Measurements from ENCODE around the gene PLXNB2.

Gene PLXNB2

DNA sequence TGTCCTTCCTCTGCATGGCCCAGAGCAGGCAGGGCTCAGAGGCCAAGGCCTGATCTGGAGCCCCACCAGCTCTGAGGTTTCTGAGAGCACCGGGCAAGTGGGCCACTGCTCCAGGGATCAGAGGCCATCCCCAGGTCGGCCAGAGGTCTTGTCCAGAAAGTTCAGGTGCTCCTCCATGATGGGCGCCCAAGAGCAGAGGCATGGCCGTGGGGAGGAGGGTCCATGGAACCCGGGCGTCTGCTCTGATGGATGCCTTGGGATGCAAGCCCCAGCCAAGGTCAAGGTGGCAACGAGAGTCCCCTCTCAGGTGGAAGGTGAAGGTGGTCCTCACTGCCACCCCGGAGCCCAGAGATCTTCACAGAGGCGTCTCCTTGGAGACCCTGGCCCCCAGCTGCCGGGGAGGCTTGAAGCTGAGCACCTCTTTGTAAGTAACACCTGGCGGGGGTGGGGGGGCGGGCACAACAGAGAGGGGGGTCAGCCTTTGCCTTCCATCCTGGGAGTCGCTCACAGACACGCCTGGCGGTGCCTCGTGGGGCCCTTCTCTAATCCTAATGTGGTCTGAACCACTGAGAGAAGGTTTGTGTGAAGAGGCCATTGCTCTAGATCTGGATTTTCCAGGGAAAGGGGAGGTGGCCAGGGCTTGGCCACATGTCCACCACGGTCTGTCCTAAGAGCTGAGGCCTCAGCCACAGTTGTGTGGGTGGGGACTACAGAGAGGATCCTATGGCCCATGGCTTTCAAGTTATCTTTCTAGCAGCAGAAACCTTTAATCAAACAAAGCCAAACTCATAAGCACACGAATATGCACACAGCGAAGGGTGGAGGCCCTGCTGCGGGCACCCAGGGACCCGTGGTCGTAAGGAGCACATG lies 54.2 kb downstream of the PLXNB2 start:
- no peak for DNase-seq (ENCODE audit: low read depth in 3 of 3)

- no peak for DNase-seq (ENCODE audit: low read depth in 3 of 3)
Measured at GRCh38 chr22:50252082-50253045, 55.1 kb downstream of the PLXNB2 start.

DNA sequence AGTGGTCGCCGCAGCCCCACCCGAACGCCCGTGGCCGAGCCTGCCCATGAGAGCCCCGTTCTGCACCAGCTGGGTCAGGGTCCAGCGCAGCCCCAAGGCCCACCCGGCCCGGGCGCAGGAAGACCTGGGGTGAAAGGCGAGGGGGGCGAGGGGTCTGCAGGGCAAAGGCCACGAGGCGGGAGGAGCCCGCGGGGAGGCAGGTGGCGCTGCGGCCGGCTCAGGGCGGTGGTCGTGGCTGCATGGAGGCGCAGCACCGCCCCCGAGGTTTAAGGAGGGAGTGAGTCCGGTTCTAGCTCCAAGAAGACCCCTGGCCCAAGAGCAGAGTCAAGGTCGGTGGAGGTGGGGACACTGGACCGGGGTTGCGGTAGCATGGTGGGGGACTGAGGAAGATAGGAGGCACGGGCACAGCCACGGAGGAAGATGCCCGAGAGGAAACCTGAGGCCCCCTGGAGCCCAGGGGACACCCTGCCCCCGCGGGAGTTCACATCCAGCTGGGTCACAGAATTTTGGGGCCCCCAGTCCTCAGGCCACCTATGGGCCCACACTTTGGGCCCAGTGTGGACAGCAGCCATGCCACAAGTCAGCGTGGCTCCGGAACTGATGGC lies 55.9 kb downstream of the PLXNB2 start:
- no peak for DNase-seq (ENCODE audit: low read depth in 3 of 3)

DNA sequence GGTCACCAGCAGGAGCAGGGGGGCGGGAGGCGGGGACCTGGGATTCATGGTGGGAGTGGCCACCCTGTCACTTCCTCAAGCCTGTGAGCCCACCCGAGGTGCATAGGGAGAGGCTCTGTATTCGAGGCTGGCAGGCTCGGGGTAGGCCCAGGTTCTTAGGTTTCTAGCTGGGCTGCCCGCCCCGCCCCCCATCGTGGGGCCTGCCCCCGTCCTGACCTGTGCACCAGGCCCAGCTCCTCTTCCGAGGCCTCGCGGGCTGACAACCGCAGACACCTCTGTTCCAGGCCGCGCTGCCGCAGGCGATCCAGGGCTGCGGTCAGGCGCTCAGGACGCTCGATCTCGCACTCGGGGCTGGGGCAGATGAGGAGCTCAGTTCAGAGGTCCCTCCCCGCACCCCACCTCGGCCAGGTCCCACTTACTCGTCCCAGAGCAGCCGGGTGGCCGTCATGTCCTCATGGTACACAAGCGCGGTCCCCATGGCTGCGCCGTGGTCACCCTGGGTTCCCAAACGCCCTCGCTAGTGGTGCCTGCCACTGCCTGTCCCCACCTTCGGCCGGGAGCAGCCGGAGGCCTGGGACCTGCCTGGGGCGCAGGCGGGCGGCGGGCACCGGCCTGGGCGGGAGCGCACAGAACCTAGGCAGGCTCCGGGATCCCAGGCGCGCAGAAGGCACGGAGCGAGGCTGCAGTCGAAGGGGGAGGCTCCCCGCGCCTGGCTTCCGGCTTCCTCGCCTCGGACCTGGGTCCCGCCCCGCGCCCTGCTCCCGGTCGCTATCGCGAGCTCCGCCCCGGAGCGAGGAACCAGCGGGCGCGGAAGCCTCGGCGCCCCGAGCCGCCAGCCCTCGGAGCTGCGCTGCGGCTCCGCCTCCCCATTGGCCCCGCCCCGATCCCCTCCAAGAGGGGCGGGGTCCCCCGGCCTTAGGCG lies 56.6 kb downstream of the PLXNB2 start, which contains the start of gene HDAC10:
Gene HDAC10 (minus strand): TSS at position 711 of the 922 bp plus-strand sequence. CDS start 233 bp downstream, at position 478.
- DNase-seq (ENCODE audit: low read depth in 3 of 3), result peak in 2 of 3 donors; percentile 81 to 84

GRCh38 chr22:50250249-50250554 lies 57.2 kb downstream of the PLXNB2 start:
- DNase-seq (ENCODE audit: low read depth in 3 of 3), result no peak

- no peak for DNase-seq (ENCODE audit: low read depth in 3 of 3)
Measured at GRCh38 chr22:50249341-50250248, 57.9 kb downstream of the PLXNB2 start.

GRCh38 chr22:50248196-50249081 lies 59.0 kb downstream of the PLXNB2 start:
- no peak for DNase-seq (ENCODE audit: low read depth in 3 of 3)

DNA sequence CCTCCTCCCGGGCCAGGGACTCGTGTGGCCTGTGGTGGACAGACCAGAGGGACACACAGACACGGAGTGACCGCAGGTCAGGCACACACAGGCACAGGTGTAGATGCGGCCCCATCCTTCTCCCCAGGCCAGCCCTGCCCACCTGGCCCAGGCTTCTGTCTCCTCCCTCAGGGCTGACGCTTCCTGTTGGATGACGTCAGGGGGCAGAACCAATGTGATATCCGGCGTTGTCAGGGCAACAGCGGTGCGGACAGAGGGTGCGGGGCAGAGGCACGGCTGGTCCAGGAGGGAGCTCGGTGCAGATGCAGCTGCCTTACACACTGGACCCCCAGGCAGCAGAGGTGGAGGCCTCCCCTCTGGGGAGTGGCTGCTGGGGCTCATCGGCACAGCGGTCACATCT lies 59.7 kb downstream of the PLXNB2 start:
- no peak for DNase-seq (ENCODE audit: low read depth in 3 of 3)

GRCh38 chr22:50246242-50247175 lies 60.9 kb downstream of the PLXNB2 start:
- no peak for DNase-seq (ENCODE audit: low read depth in 3 of 3)

DNA sequence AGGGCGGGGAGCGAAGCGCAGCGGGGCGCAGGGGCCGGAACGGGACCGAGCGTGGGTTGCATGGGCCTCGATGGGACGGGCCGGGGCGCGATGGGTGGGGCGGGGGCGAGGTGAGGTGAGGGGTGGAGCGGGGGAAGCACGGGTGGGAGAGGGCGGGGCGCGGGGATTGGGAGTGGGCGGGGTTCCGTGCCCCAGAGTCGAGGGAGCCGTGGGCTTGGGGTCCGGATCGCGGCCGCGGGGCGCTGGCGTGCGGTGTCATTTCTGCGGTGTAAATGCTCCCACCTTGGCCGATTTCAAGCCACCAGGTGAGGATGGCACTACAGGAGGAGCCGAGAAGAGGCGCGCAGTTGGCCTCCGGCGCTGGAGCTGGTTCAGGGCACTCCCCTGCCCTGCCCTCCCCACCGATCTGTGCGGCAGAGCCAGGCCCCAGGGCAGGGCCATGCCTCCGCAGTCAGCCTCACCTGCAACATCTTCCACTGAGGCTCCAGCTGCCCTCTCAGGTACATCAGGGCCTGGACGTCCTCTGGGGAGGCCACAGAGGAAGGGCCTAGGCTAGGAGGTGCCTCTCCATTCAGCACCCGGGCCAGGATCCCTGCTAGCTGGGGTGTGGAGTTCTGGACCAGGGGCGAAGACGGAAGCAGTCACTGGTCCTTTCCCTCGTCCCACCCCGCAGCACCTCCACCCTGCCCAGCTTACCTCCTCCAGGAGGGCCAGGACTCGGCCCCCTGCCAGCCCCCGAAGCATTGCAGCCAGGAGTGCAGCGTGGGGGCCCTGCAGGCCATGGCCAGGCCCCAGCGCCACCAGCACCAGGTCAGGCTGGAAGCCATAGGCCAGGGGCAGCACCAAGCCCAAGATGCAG lies 62.0 kb downstream of the PLXNB2 start:
- DNase-seq (ENCODE audit: low read depth in 3 of 3), result no peak

- DNase-seq (ENCODE audit: low read depth in 3 of 3), result peak; percentile 86 to 94 (median 86)
Measured at GRCh38 chr22:50244420-50245213, 62.8 kb downstream of the PLXNB2 start, which contains the start of gene TUBGCP6. TSS of gene TUBGCP6 (minus strand) at chr22:50245023. CDS start at chr22:50244459, 564 bp downstream.

DNA sequence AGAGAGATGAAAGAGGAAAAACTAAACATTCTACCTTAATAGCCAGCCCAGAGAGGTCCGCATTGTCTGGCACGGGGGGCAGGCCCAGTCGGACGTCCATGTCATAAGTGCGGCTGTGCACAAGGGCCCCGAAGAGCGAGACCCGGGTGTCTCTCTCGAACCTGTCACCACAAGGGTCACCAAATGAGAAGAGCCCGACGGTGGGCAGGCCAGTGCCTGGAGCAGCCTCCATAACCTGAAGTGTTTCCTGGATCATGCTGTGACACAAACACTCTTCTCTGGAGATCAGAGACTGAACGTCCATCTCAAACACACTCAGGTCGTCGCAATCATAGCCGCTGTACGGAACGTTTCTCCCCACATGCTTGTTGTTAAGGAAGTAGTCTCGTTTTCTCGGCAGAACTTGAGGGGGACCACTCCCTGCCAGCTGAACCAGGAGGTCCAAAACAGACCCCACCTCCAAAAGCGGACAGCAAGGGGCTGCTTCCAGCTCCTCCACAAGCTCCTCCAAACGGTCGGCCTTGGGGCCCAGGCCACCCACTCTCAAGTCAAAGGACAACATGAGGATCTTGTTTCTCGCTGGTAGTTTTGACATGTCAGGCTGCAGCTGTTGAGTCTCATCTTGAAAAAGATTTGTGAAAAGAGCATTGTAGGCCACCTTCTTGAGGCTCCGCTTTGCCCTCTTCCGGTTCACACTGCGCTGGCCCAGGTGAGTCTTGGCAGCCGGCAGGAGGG lies 63.6 kb downstream of the PLXNB2 start:
- no peak for DNase-seq (ENCODE audit: low read depth in 3 of 3)

GRCh38 chr22:50242406-50242949 lies 65.0 kb downstream of the PLXNB2 start:
- DNase-seq (ENCODE audit: low read depth in 3 of 3), result no peak

- no peak for DNase-seq (ENCODE audit: low read depth in 3 of 3)
Measured at GRCh38 chr22:50238755-50239154, 68.7 kb downstream of the PLXNB2 start.
